HTERT RPE-1 (cell line): ENCODE data around the gene GRIN3B.

Source experiments
- in situ Hi-C: fragments of 300-500 bp; cut with MboI; formaldehyde crosslinking; loops from 4 replicates; pipeline ENCODE4 v1.14.3; 2020; ENCODE audit warnings: low sequenced_read_pairs

The GRIN3B gene

GRCh38 chr19:1057176-1057855, 57.1 kb downstream of the GRIN3B start:
- in situ Hi-C loops = no loop called here

DNA sequence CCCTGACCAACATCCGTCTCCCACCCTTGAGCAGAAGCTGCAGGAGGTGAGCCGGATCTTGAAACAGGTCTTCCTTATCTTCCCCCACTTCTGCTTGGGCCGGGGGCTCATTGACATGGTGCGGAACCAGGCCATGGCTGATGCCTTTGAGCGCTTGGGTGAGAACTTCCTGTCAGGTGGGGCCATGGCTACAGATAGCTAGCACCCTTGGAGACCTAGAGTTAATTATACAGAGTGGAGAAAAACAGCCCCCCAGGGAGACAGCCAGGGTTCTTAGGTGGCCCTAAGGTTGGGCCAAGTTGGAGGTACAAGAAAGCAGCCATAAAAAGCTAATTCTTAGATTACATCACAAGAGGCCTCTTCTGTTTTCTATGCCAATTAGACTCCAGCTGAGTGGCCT, 57.9 kb downstream of the GRIN3B start:
- in situ Hi-C loops = no loop called here
